Stimulated activated CD8-positive, alpha-beta memory T cell treated with anti-CD3 and anti-CD28 coated beads, Interleukin-15, amount 100 ng/mL, for 48 hours (primary cell): Measurements from ENCODE around the gene GBP2.

ENCODE experiments used
- DNase-seq, 2 donors: peaks; one replicate each; pipeline ENCODE4 v3.0.0-alpha.2; 2020; ENCODE audit warnings: low read depth in 2 of 2

The GBP2 gene

GRCh38 chr1:89065079-89065868 is 60.6 kb downstream of the GBP2 start, which contains the start of gene GBP1:
Gene GBP1 (minus strand): TSS chr1:89065208. CDS start chr1:89063234, 1,974 bp downstream.
- no peak for DNase-seq

GRCh38 chr1:89064632-89065031 is 61.3 kb downstream of the GBP2 start:
- no peak for DNase-seq

GRCh38 chr1:89063094-89063493 is 62.8 kb downstream of the GBP2 start:
- no peak for DNase-seq

- DNase-seq: no peak
Observed at GRCh38 chr1:89060091-89060490, 65.8 kb downstream of the GBP2 start.
